Endodermal cell (in vitro differentiated cells): ENCODE data around the gene COL5A1. TPM values are rescaled to one million over a fixed set of nuclear protein-coding genes. Genes with fewer than 3 reads are reported as not detected.
A peak's percentile ranks its signal among the peaks of the same experiment; 100 is the strongest.

Experiments used
- DNase-seq: peaks from one replicate; pipeline ENCODE4 v3.0.0-alpha.2; 2017
- H3K27ac ChIP-seq: 2 replicates; pipeline ENCODE4 v1.5.1; 2013; ENCODE audit warnings: mild to moderate bottlenecking, low read depth, low read length, moderate library complexity
- H3K27me3 ChIP-seq: 2 replicates; pipeline ENCODE4 v1.6.1; 2013; ENCODE audit warnings: mild to moderate bottlenecking, low read length, moderate library complexity; ENCODE audit not compliant: insufficient read depth, control insufficient read depth, poor library complexity, severe bottlenecking
- H3K36me3 ChIP-seq: 2 replicates; pipeline ENCODE4 v1.7.0; 2013; ENCODE audit warnings: mild to moderate bottlenecking, low read length, moderate library complexity; ENCODE audit not compliant: control insufficient read depth, insufficient read depth
- H3K4me1 ChIP-seq: one replicate; pipeline ENCODE4 v1.7.0; 2013; ENCODE audit warnings: low read length; ENCODE audit not compliant: control insufficient read depth, insufficient read depth
- H3K4me3 ChIP-seq: 2 replicates; pipeline ENCODE4 v1.5.1; 2013; ENCODE audit warnings: mild to moderate bottlenecking, low read length, moderate library complexity
- H3K9ac ChIP-seq: 2 replicates; pipeline ENCODE4 v1.6.1; 2013; ENCODE audit warnings: mild to moderate bottlenecking, low read length, moderate library complexity; ENCODE audit not compliant: poor library complexity, severe bottlenecking; ENCODE audit errors: extremely low read depth
- H3K9me3 ChIP-seq: 2 replicates; pipeline ENCODE4 v1.6.1; 2013; ENCODE audit warnings: mild to moderate bottlenecking, low read length, moderate library complexity; ENCODE audit not compliant: control insufficient read depth
- H3K27ac Mint-ChIP-seq: 2 replicates; pipeline ENCODE4 v1.8.0; 2020; ENCODE audit warnings: mixed read lengths
- H3K27me3 Mint-ChIP-seq: 2 replicates; pipeline ENCODE4 v1.8.0; 2021; ENCODE audit warnings: mild to moderate bottlenecking, mixed read lengths; ENCODE audit not compliant: insufficient read depth
- H3K36me3 Mint-ChIP-seq: 2 replicates; pipeline ENCODE4 v1.8.0; 2020; ENCODE audit warnings: low read depth, mixed read lengths
- H3K4me1 Mint-ChIP-seq: 2 replicates; pipeline ENCODE4 v1.8.0; 2020; ENCODE audit warnings: mixed read lengths
- H3K4me3 Mint-ChIP-seq: 2 replicates; pipeline ENCODE4 v1.8.0; 2020; ENCODE audit warnings: mild to moderate bottlenecking, moderate library complexity, mixed read lengths
- H3K9me3 Mint-ChIP-seq: 2 replicates; pipeline ENCODE4 v1.8.0; 2020; ENCODE audit warnings: mild to moderate bottlenecking, mixed read lengths
- CTCF ChIP-seq: fragments of 200-600 bp; sonication (generic); conservative IDR thresholded peaks from 2 replicates; pipeline ENCODE4 v1.5.0; 2021; ENCODE audit warnings: antibody characterized with exemption, mild to moderate bottlenecking
- WGBS, 2 experiments: methylation state at CpG; one replicate each; pipeline versions ENCODE4 v1.1.5 to v1.1.7; 2013; ENCODE audit warnings: missing lambda C conversion rate in 2 of 2, mixed read lengths in 1 of 2; ENCODE audit not compliant: insufficient coverage in 1 of 2, insufficient read length in 1 of 2; 5-methylcytosine and 5-hydroxymethylcytosine counted together
- total RNA-seq, 2 donors: library from RNA; stranded (reverse); fragmentation: NEBNext Ultra II Directional in 1 of 2; extraction: Animal tissue kit (Norgen Biotek cat#: 25700) in 1 of 2; gene quantifications; 2 replicates in 1 of 2; 3 replicates in 1 of 2; pipeline ENCODE4 v1.2.1, GENCODE V29; 2021

The COL5A1 gene
- total RNA-seq, 2 donors from 2014 or later, result 65.3 to 76.6 TPM

- no peaks in the 10 kb centered on the region for H3K27me3 ChIP-seq
- Mint-ChIP-seq H3K4me1 (no peaks in the 10 kb centered on the region), H3K27ac (no peak overlapping the region), H3K36me3 (peaks cover 22% of the 10 kb centered on the region), H3K4me3 (no peak overlapping the region), H3K9me3 (no peaks in the 10 kb centered on the region), H3K27me3 (no peaks in the 10 kb centered on the region)
- H3K36me3 ChIP-seq, result no peaks in the 10 kb centered on the region
- no peak overlapping the region for H3K4me3 ChIP-seq
- no peaks in the 10 kb centered on the region for H3K9me3 ChIP-seq
- no peak for TF ChIP-seq CTCF
- 88 to 97% methylated on average over 5 to 6 of the region's 6 CpGs for WGBS, 2 experiments
- H3K9ac ChIP-seq, result no peak overlapping the region
- no peaks in the 10 kb centered on the region for H3K4me1 ChIP-seq
- no peak overlapping the region for H3K27ac ChIP-seq
- no peak for DNase-seq
Measured at GRCh38 chr9:134706522-134706921, 64.9 kb downstream of the COL5A1 start.

GRCh38 chr9:134707031-134707680 lies 65.6 kb downstream of the COL5A1 start:
- Mint-ChIP-seq H3K27ac (no peak overlapping the region), H3K4me3 (no peak overlapping the region), H3K36me3 (peaks cover 24% of the 10 kb centered on the region), H3K27me3 (no peaks in the 10 kb centered on the region), H3K4me1 (no peaks in the 10 kb centered on the region), H3K9me3 (no peaks in the 10 kb centered on the region)
- H3K36me3 ChIP-seq, result no peaks in the 10 kb centered on the region
- 86 to 88% methylated on average over 10 to 19 of the region's 19 CpGs for WGBS, 2 experiments
- no peak for TF ChIP-seq CTCF
- no peaks in the 10 kb centered on the region for H3K27me3 ChIP-seq
- H3K4me3 ChIP-seq, result no peak overlapping the region
- H3K9me3 ChIP-seq, result no peaks in the 10 kb centered on the region
- H3K4me1 ChIP-seq, result no peaks in the 10 kb centered on the region
- no peak overlapping the region for H3K9ac ChIP-seq
- no peak for DNase-seq
- peak overlapping the region; percentile 49 for H3K27ac ChIP-seq

- no peaks in the 10 kb centered on the region for H3K36me3 ChIP-seq
- peak overlapping the region; percentile 49 for H3K27ac ChIP-seq
- no peaks in the 10 kb centered on the region for H3K9me3 ChIP-seq
- H3K9ac ChIP-seq, result no peak overlapping the region
- DNase-seq, result no peak
- no peaks in the 10 kb centered on the region for H3K27me3 ChIP-seq
- WGBS, 2 experiments, result 93 to 95% methylated on average over 23 to 32 of the region's 32 CpGs
- no peak overlapping the region for H3K27ac Mint-ChIP-seq
- H3K4me1 Mint-ChIP-seq, result no peaks in the 10 kb centered on the region
- H3K9me3 Mint-ChIP-seq, result no peaks in the 10 kb centered on the region
- H3K4me3 ChIP-seq, result no peak overlapping the region
- TF ChIP-seq CTCF, result no peak
- no peaks in the 10 kb centered on the region for H3K27me3 Mint-ChIP-seq
- H3K36me3 Mint-ChIP-seq, result peaks cover 23% of the 10 kb centered on the region
- H3K4me1 ChIP-seq, result no peaks in the 10 kb centered on the region
- no peak overlapping the region for H3K4me3 Mint-ChIP-seq
Measured at GRCh38 chr9:134707731-134708671, 66.4 kb downstream of the COL5A1 start.
